Raji (cell line): ENCODE results near the gene OR2B2.

Source experiments
- POLR2A ChIP-seq: IDR thresholded peaks from 2 replicates; pipeline ENCODE4 v1.6.1; 2011; ENCODE audit warnings: low read depth, low read length, control low read depth; ENCODE audit not compliant: insufficient read depth

OR2B2 gene

GRCh38 chr6:27911956-27912446 lies at the start of gene OR2B2:
TSS of gene OR2B2 (minus strand) at chr6:27912396. CDS start at chr6:27912319, 77 bp downstream.
- TF ChIP-seq POLR2A = no peak

GRCh38 chr6:27957516-27957915 lies 45.3 kb upstream of the OR2B2 start:
- no peak for TF ChIP-seq POLR2A

GRCh38 chr6:27956941-27957340 lies 44.7 kb upstream of the OR2B2 start, which contains the start of gene OR2B6:
TSS of gene OR2B6 (plus strand) at chr6:27957241. CDS start at chr6:27957241, 0 bp downstream.
- TF ChIP-seq POLR2A = no peak

GRCh38 chr6:27951040-27951439 lies 38.8 kb upstream of the OR2B2 start:
- no peak for TF ChIP-seq POLR2A

- TF ChIP-seq POLR2A = no peak
These were observed 36.0 kb upstream of the OR2B2 start for GRCh38 chr6:27948237-27948636.

- TF ChIP-seq POLR2A = no peak
These were observed 28.6 kb upstream of the OR2B2 start for GRCh38 chr6:27940766-27941165.

- TF ChIP-seq POLR2A = no peak
These were observed 19.0 kb upstream of the OR2B2 start for GRCh38 chr6:27931209-27931608.

GRCh38 chr6:27924179-27924578 lies 12.0 kb upstream of the OR2B2 start:
- no peak for TF ChIP-seq POLR2A

- TF ChIP-seq POLR2A = no peak
These were observed 10.8 kb upstream of the OR2B2 start for GRCh38 chr6:27922949-27923348.

GRCh38 chr6:27908017-27908416 lies 4.2 kb downstream of the OR2B2 start:
- no peak for TF ChIP-seq POLR2A

- TF ChIP-seq POLR2A = no peak
These were observed 9.6 kb downstream of the OR2B2 start for GRCh38 chr6:27902335-27903314.

GRCh38 chr6:27901801-27902200 lies 10.4 kb downstream of the OR2B2 start:
- TF ChIP-seq POLR2A = no peak

- TF ChIP-seq POLR2A = no peak
These were observed 12.7 kb downstream of the OR2B2 start for GRCh38 chr6:27899543-27899942.

- no peak for TF ChIP-seq POLR2A
These were observed 14.5 kb downstream of the OR2B2 start for GRCh38 chr6:27897580-27898206.

GRCh38 chr6:27896398-27896796 lies 15.8 kb downstream of the OR2B2 start:
- TF ChIP-seq POLR2A = no peak
